A673 (cell line): ENCODE measurements around the gene OTX1.

ENCODE experiments used
- CTCF ChIP-seq: fragments of 300-800, 200-600 bp; sonication (generic); conservative IDR thresholded peaks from 2 replicates; pipeline ENCODE4 v1.5.1; 2017; ENCODE audit warnings: low read depth, mild to moderate bottlenecking, antibody characterized with exemption, low read length, moderate library complexity, mixed read lengths
- EZH2 ChIP-seq: fragments of 200-600 bp; sonication (generic); IDR thresholded peaks from 2 replicates; pipeline ENCODE4 v1.6.1; 2017; ENCODE audit warnings: borderline replicate concordance, low read depth, mild to moderate bottlenecking, mixed read lengths, antibody characterized with exemption, low read length; ENCODE audit not compliant: poor library complexity, severe bottlenecking

- TF ChIP-seq CTCF (no peak), EZH2 (no peak)
Observed at GRCh38 chr2:63093502-63093901, 42.9 kb downstream of the OTX1 start.
